BJ (cell line): ENCODE measurements around the gene GTF3A. TPM values are rescaled to one million over a fixed set of nuclear protein-coding genes. Genes with fewer than 3 reads are reported as not detected.

Experiments
- CTCF ChIA-PET: fragments of 350-600 bp; formaldehyde crosslinking; extraction: SDS; loops from one replicate; lab custom pipeline; 2021; ENCODE audit warnings: antibody characterized with exemption, inconsistent platforms; lab: Yijun Ruan, JAX
- POLR2A ChIA-PET: fragments of 300-600 bp; sonication (Branson Sonifier 250); formaldehyde crosslinking; extraction: SDS; loops from one replicate; lab custom pipeline; 2021; ENCODE audit warnings: antibody characterized with exemption; lab: Charles Lee
- DNase-seq: peaks from one replicate; pipeline ENCODE4 v3.0.0-alpha.2; 2011; ENCODE audit warnings: low read depth
- H3K27me3 ChIP-seq: 2 replicates; pipeline ENCODE4 v1.6.0; 2011; ENCODE audit warnings: low read length; ENCODE audit not compliant: control insufficient read depth, insufficient read depth
- H3K36me3 ChIP-seq: 2 replicates; pipeline ENCODE4 v1.5.1; 2011; ENCODE audit warnings: low read length; ENCODE audit not compliant: control insufficient read depth, insufficient read depth
- H3K4me3 ChIP-seq: 2 replicates; pipeline ENCODE4 v1.5.1; 2011; ENCODE audit warnings: low read depth, mild to moderate bottlenecking, control low read depth, low read length
- polyA plus RNA-seq: library from polyadenylated mRNA; depleted of rRNA; stranded (reverse); fragments of >200 nt; gene quantifications from 2 replicates; pipeline ENCODE4 v1.2.3, GENCODE V29; 2011
- TF ChIP-seq, protein P1 (sequence below): IDR thresholded peaks from 2 replicates; pipeline ENCODE4 v1.5.1; 2011; ENCODE audit warnings: low read depth, mild to moderate bottlenecking, control low read depth, inconsistent platforms, low read length, moderate library complexity; ENCODE audit not compliant: insufficient read depth

Gene GTF3A
- polyA plus RNA-seq, 1 experiment, result 42.7 TPM

DNA sequence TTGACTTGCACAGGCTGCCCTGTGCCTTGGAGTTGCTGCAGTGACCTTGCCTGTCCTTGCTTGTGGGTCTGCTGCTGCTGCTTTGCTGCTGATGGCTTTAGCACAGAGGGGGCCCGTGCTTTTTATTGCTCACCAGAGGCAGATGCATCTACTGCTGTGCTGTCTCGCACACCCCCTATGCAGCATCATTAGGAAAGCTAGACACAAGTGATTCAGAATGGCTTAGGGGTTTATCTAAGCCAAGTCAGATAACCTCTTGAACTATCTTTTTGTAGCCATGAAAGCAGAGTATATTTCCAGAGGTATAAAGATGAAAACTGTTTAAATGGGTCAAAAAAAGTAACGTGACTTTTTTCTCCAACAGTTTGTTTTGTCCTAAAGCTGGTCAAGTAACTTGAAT is 7.8 kb downstream of the GTF3A start:
- no peak overlapping the region for H3K4me3 ChIP-seq
- no peak for DNase-seq
- TF ChIP-seq, protein P1, sequence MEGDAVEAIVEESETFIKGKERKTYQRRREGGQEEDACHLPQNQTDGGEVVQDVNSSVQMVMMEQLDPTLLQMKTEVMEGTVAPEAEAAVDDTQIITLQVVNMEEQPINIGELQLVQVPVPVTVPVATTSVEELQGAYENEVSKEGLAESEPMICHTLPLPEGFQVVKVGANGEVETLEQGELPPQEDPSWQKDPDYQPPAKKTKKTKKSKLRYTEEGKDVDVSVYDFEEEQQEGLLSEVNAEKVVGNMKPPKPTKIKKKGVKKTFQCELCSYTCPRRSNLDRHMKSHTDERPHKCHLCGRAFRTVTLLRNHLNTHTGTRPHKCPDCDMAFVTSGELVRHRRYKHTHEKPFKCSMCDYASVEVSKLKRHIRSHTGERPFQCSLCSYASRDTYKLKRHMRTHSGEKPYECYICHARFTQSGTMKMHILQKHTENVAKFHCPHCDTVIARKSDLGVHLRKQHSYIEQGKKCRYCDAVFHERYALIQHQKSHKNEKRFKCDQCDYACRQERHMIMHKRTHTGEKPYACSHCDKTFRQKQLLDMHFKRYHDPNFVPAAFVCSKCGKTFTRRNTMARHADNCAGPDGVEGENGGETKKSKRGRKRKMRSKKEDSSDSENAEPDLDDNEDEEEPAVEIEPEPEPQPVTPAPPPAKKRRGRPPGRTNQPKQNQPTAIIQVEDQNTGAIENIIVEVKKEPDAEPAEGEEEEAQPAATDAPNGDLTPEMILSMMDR, result no peak
- ChIA-PET CTCF (interaction anchor here (1.0 kb wide), 1 partner anchor 30 kb away, joined by 3 read pairs; no protein-coding TSS in a partner anchor), POLR2A (no interaction called here)
- H3K36me3 ChIP-seq, result peaks cover 13% of the 10 kb centered on the region
- no peaks in the 10 kb centered on the region for H3K27me3 ChIP-seq

GRCh38 chr13:27432611-27433210 is 8.3 kb downstream of the GTF3A start:
- no peak overlapping the region for H3K4me3 ChIP-seq
- ChIA-PET CTCF (interaction anchor here (0.6 kb wide), 1 partner anchor 394 kb away, joined by 3 read pairs; no protein-coding TSS in a partner anchor), POLR2A (no interaction called here)
- no peak for DNase-seq
- no peaks in the 10 kb centered on the region for H3K27me3 ChIP-seq
- H3K36me3 ChIP-seq, result peaks cover 13% of the 10 kb centered on the region
- TF ChIP-seq, protein P1, result no peak

GRCh38 chr13:27437126-27437525 is 12.7 kb downstream of the GTF3A start:
- no peak for DNase-seq
- CTCF ChIA-PET, result no interaction called here
- H3K36me3 ChIP-seq, result peaks cover 9% of the 10 kb centered on the region
- H3K4me3 ChIP-seq, result no peak overlapping the region
- POLR2A ChIA-PET, result no interaction called here
- no peaks in the 10 kb centered on the region for H3K27me3 ChIP-seq
- TF ChIP-seq, protein P1, result no peak

- ChIA-PET POLR2A (no interaction called here), CTCF (interaction anchor here (0.6 kb wide), 1 partner anchor 913 kb away, joined by 3 read pairs; no protein-coding TSS in a partner anchor)
- Histone ChIP-seq H3K27me3 (no peaks in the 10 kb centered on the region), H3K36me3 (peaks cover 1% of the 10 kb centered on the region; the same call in 1 of the 2 replicates), H3K4me3 (no peak overlapping the region)
- no peak for DNase-seq
- TF ChIP-seq, protein P1, result no peak
These were observed 16.0 kb downstream of the GTF3A start for GRCh38 chr13:27440408-27440807.

GRCh38 chr13:27442071-27442647 is 17.7 kb downstream of the GTF3A start:
- no peaks in the 10 kb centered on the region for H3K27me3 ChIP-seq
- DNase-seq, result no peak
- TF ChIP-seq, protein P1, result no peak
- CTCF ChIA-PET, result interaction anchor here (1.2 kb wide), 1 partner anchor 67 kb away, joined by 3 read pairs; no protein-coding TSS in a partner anchor
- peaks cover 1% of the 10 kb centered on the region; the same call in 1 of the 2 replicates for H3K36me3 ChIP-seq
- POLR2A ChIA-PET, result no interaction called here
- no peak overlapping the region for H3K4me3 ChIP-seq
